22Rv1 (cell line): ENCODE data around the gene JMJD7.

Experiments used
- ZFX ChIP-seq: fragments of 450-650 bp; IDR thresholded peaks from 2 replicates; pipeline ENCODE4 v1.6.1; 2017; ENCODE audit warnings: antibody characterized with exemption, borderline replicate concordance
- TF ChIP-seq, protein P1 (sequence below): fragments of 450-650 bp; IDR thresholded peaks from 2 replicates; pipeline ENCODE4 v1.5.1; 2017; ENCODE audit warnings: mild to moderate bottlenecking

DNA sequence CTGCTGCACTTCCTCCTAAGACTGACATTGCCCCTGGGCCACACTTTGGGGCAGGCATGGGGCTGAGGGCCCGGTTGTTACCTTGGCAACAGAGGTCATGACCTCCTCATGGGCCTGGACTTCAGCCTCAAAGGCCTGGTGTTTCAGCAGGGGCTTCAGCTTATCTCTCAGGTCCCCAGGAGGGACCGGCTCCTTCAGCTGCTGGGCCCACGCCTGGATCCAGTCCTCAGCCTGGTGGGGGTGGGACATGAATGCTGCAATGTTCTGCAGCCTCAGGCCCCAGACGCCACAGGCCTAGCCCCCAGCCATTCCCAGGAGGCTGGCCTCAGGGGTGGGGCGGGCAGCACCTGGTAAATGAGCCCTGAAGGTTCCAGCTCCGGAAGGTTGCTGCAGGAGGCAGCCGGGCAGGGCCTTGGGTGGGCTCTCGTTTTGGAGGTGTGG lies 38.4 kb downstream of the JMJD7 start:
- TF ChIP-seq, protein P1, sequence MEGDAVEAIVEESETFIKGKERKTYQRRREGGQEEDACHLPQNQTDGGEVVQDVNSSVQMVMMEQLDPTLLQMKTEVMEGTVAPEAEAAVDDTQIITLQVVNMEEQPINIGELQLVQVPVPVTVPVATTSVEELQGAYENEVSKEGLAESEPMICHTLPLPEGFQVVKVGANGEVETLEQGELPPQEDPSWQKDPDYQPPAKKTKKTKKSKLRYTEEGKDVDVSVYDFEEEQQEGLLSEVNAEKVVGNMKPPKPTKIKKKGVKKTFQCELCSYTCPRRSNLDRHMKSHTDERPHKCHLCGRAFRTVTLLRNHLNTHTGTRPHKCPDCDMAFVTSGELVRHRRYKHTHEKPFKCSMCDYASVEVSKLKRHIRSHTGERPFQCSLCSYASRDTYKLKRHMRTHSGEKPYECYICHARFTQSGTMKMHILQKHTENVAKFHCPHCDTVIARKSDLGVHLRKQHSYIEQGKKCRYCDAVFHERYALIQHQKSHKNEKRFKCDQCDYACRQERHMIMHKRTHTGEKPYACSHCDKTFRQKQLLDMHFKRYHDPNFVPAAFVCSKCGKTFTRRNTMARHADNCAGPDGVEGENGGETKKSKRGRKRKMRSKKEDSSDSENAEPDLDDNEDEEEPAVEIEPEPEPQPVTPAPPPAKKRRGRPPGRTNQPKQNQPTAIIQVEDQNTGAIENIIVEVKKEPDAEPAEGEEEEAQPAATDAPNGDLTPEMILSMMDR = no peak
- no peak for TF ChIP-seq ZFX
